Liver (tissue), 9 donors: Measurements from ENCODE around the gene CHN2. TPM values are rescaled to one million over a fixed set of nuclear protein-coding genes. Genes with fewer than 3 reads are reported as not detected.

Experiments
- DNase-seq: peaks from one replicate; pipeline ENCODE4 v3.0.0-alpha.2; 2017; ENCODE audit warnings: low spot score
- H3K27ac ChIP-seq, 2 donors: one replicate each; pipeline ENCODE4 v1.7.0; 2013; ENCODE audit warnings: inconsistent platforms in 2 of 2, low read length in 2 of 2, control low read depth in 1 of 2, low read depth in 1 of 2, mild to moderate bottlenecking in 1 of 2
- H3K27me3 ChIP-seq, 4 donors: one replicate each; pipeline versions ENCODE4 v1.6.1 to v1.7.0; 2013; ENCODE audit warnings: low read length in 3 of 4, inconsistent platforms in 1 of 4, mild to moderate bottlenecking in 1 of 4, moderate library complexity in 1 of 4; ENCODE audit not compliant: control insufficient read depth in 4 of 4, insufficient read depth in 4 of 4
- H3K36me3 ChIP-seq, 4 donors: one replicate each; pipeline versions ENCODE4 v1.6.1 to v1.7.0; 2013; ENCODE audit warnings: low read length in 3 of 4, mild to moderate bottlenecking in 3 of 4, low read depth in 1 of 4, moderate library complexity in 1 of 4; ENCODE audit not compliant: control insufficient read depth in 4 of 4, insufficient read depth in 3 of 4
- H3K4me1 ChIP-seq, 4 donors: one replicate each; pipeline versions ENCODE4 v1.6.1 to v1.7.0; 2013; ENCODE audit warnings: low read length in 3 of 4, mild to moderate bottlenecking in 3 of 4, moderate library complexity in 1 of 4; ENCODE audit not compliant: control insufficient read depth in 4 of 4, insufficient read depth in 4 of 4
- H3K4me3 ChIP-seq, 3 donors: one replicate each; pipeline versions ENCODE4 v1.6.1 to v1.7.0; 2013; ENCODE audit warnings: low read length in 3 of 3, control low read depth in 1 of 3, low read depth in 1 of 3, mild to moderate bottlenecking in 1 of 3
- H3K9ac ChIP-seq, 2 donors: one replicate each; pipeline ENCODE4 v1.7.0; 2013; ENCODE audit warnings: low read length in 2 of 2, mild to moderate bottlenecking in 2 of 2, moderate library complexity in 2 of 2, control low read depth in 1 of 2, low read depth in 1 of 2
- H3K9me3 ChIP-seq, 4 donors: one replicate each; pipeline versions ENCODE4 v1.6.1 to v1.7.0; 2013; ENCODE audit warnings: low read length in 3 of 4; ENCODE audit not compliant: control insufficient read depth in 4 of 4
- ATF3 ChIP-seq: IDR thresholded peaks from 2 replicates; pipeline ENCODE4 v1.6.1; 2016; ENCODE audit warnings: antibody characterized with exemption
- CTCF ChIP-seq: fragments of 150-350 bp; IDR thresholded peaks from 2 replicates; pipeline ENCODE4 v1.5.1; 2017; ENCODE audit warnings: improper control_type of control experiment, low read depth, low read length; ENCODE audit not compliant: missing input control
- EGR1 ChIP-seq, 2 donors: IDR thresholded peaks; 2 replicates each; pipeline ENCODE4 v1.6.1; 2016 to 2018; ENCODE audit warnings: antibody characterized with exemption in 2 of 2, low read depth in 2 of 2
- FOXA1 ChIP-seq: IDR thresholded peaks from 2 replicates; pipeline ENCODE4 v1.6.1; 2016; ENCODE audit warnings: antibody characterized with exemption
- FOXA2 ChIP-seq: IDR thresholded peaks from 2 replicates; pipeline ENCODE4 v1.6.1; 2016; ENCODE audit warnings: antibody characterized with exemption
- GABPA ChIP-seq, 2 donors: IDR thresholded peaks in 1 of 2; conservative IDR thresholded peaks in 1 of 2; 2 replicates each; pipeline ENCODE4 v1.6.1; 2016; ENCODE audit warnings: antibody characterized with exemption in 2 of 2, mild to moderate bottlenecking in 1 of 2, moderate library complexity in 1 of 2
- HNF4A ChIP-seq, 2 donors: conservative IDR thresholded peaks; 2 replicates each; pipeline ENCODE4 v1.6.1; 2016; ENCODE audit warnings: antibody characterized with exemption in 2 of 2, mild to moderate bottlenecking in 2 of 2
- HNF4G ChIP-seq: IDR thresholded peaks from 2 replicates; pipeline ENCODE4 v1.6.1; 2016; ENCODE audit warnings: antibody characterized with exemption
- JUND ChIP-seq, 2 donors: IDR thresholded peaks; 2 replicates each; pipeline ENCODE4 v1.6.1; 2016; ENCODE audit warnings: antibody characterized with exemption in 2 of 2
- MAX ChIP-seq: IDR thresholded peaks from 2 replicates; pipeline ENCODE4 v1.6.1; 2016; ENCODE audit warnings: antibody characterized with exemption
- NR2F2 ChIP-seq: IDR thresholded peaks from 2 replicates; pipeline ENCODE4 v1.6.1; 2016; ENCODE audit warnings: antibody characterized with exemption
- RAD21 ChIP-seq, 2 donors: IDR thresholded peaks; 2 replicates each; pipeline ENCODE4 v1.6.1; 2016; ENCODE audit warnings: antibody characterized with exemption in 2 of 2, mild to moderate bottlenecking in 2 of 2
- REST ChIP-seq: IDR thresholded peaks from 2 replicates; pipeline ENCODE4 v1.6.1; 2016; ENCODE audit warnings: antibody characterized with exemption, mild to moderate bottlenecking
- RXRA ChIP-seq, 2 donors: IDR thresholded peaks; 2 replicates each; pipeline ENCODE4 v1.6.1; 2017 to 2018; ENCODE audit warnings: antibody characterized with exemption in 2 of 2, mild to moderate bottlenecking in 1 of 2
- YY1 ChIP-seq: IDR thresholded peaks from 2 replicates; pipeline ENCODE4 v1.6.1; 2016; ENCODE audit warnings: antibody characterized with exemption, mild to moderate bottlenecking
- WGBS: extraction: QIAGEN DNeasy Blood & Tissue Kit; methylation state at CpG from one replicate; pipeline ENCODE4 v1.1.7; 2013; 5-methylcytosine and 5-hydroxymethylcytosine counted together
- polyA plus RNA-seq, 2 donors: library from polyadenylated mRNA; stranded (reverse) in 1 of 2; unstranded in 1 of 2; fragments of 200-250 nt in 1 of 2; fragments of >200 nt in 1 of 2; fragmentation: Nextera tagmentation in 1 of 2; extraction: Ambion mirVana in 1 of 2; gene quantifications; one replicate each; pipeline versions ENCODE4 v1.2.1 to v1.2.3, GENCODE V29; 2013 to 2015
- total RNA-seq, 2 donors: library from RNA; depleted of rRNA; stranded (reverse); fragments of >200 nt; gene quantifications; one replicate each; pipeline ENCODE4 v1.2.3, GENCODE V29; 2014
- donor health status: healthy.
- donor health status: healthy.
- donor health status: healthy.
- donor health status: healthy.
- donor health status: healthy.

Gene CHN2
- total and polyA plus RNA-seq, 4 donors, result 8.3 to 25.4 (median 17.8) TPM

GRCh38 chr7:29354340-29354739, 159.8 kb downstream of the CHN2 start (continued):
- TF ChIP-seq CTCF (no peak), JUND (IDR thresholded peaks at IDR 0.05) (no peak), RXRA (IDR thresholded peaks at IDR 0.05) (no peak), HNF4A (conservative IDR thresholded peaks at IDR 0.05) (no peak)

GRCh38 chr7:29355388-29355787, 160.8 kb downstream of the CHN2 start:
- WGBS, result 81% methylated on average over 7 of the region's 7 CpGs
- Histone ChIP-seq H3K27ac (no peak overlapping the region), H3K9me3 (no peaks in the 10 kb centered on the region), H3K4me1 (peaks cover 0 to 5% (median 0%) of the 10 kb centered on the region in 4 donors), H3K4me3 (no peak overlapping the region), H3K27me3 (no peaks in the 10 kb centered on the region), H3K36me3 (peaks cover 0 to 8% (median 5%) of the 10 kb centered on the region in 4 donors), H3K9ac (no peak overlapping the region)
- no peak for TF ChIP-seq EGR1 (IDR thresholded peaks at IDR 0.05; ENCODE audit: low read depth in 2 of 2)
- no peak for TF ChIP-seq YY1
- no peak for TF ChIP-seq NR2F2
- DNase-seq, result no peak

GRCh38 chr7:29356631-29357030, 162.1 kb downstream of the CHN2 start:
- WGBS, result 94% methylated on average over 9 of the region's 9 CpGs
- DNase-seq, result no peak
- no peak for TF ChIP-seq HNF4A (conservative IDR thresholded peaks at IDR 0.05)
- no peak for TF ChIP-seq YY1
- no peak for TF ChIP-seq GABPA (IDR thresholded peaks at IDR 0.05 in 1 of 2, conservative IDR thresholded peaks at IDR 0.05 in 1 of 2)
- no peak for TF ChIP-seq JUND (IDR thresholded peaks at IDR 0.05)
- TF ChIP-seq REST, result no peak

GRCh38 chr7:29359482-29360093, 165.0 kb downstream of the CHN2 start:
- Histone ChIP-seq H3K9me3 (no peaks in the 10 kb centered on the region), H3K9ac (no peak overlapping the region), H3K27ac (no peak overlapping the region), H3K4me3 (no peak overlapping the region), H3K36me3 (peaks cover 2 to 8% (median 5%) of the 10 kb centered on the region in 4 donors), H3K27me3 (no peaks in the 10 kb centered on the region), H3K4me1 (no peaks in the 10 kb centered on the region)
- 91% methylated on average over 4 of the region's 4 CpGs for WGBS
- no peak for DNase-seq
- TF ChIP-seq EGR1 (IDR thresholded peaks at IDR 0.05; ENCODE audit: low read depth in 2 of 2) (no peak), FOXA1 (no peak), RAD21 (IDR thresholded peaks at IDR 0.05) (no peak), YY1 (no peak), HNF4A (conservative IDR thresholded peaks at IDR 0.05) (no peak), HNF4G (no peak), REST (no peak), ATF3 (no peak), MAX (no peak), RXRA (IDR thresholded peaks at IDR 0.05) (no peak), FOXA2 (no peak)

More at GRCh38 chr7:29356631-29357030, 162.1 kb downstream of the CHN2 start:
- H3K9ac ChIP-seq, result no peak overlapping the region
- no peak overlapping the region for H3K27ac ChIP-seq
- H3K27me3 ChIP-seq, result no peaks in the 10 kb centered on the region
- H3K4me1 ChIP-seq, result peaks cover 0 to under 1% (median 0%) of the 10 kb centered on the region in 4 donors
- no peaks in the 10 kb centered on the region for H3K9me3 ChIP-seq
- peaks cover 0 to 8% (median 5%) of the 10 kb centered on the region in 4 donors for H3K36me3 ChIP-seq
- H3K4me3 ChIP-seq, result no peak overlapping the region
